Hepatic stellate cell (primary cell): ENCODE data around the gene ELFN1.

Source experiments
- DNase-seq: peaks from one replicate; pipeline ENCODE4 v3.0.0; 2011; ENCODE audit warnings: low spot score

ELFN1 gene

GRCh38 chr7:1694611-1695511 lies 24.8 kb downstream of the ELFN1 start:
- peak; percentile 1 for DNase-seq

DNA sequence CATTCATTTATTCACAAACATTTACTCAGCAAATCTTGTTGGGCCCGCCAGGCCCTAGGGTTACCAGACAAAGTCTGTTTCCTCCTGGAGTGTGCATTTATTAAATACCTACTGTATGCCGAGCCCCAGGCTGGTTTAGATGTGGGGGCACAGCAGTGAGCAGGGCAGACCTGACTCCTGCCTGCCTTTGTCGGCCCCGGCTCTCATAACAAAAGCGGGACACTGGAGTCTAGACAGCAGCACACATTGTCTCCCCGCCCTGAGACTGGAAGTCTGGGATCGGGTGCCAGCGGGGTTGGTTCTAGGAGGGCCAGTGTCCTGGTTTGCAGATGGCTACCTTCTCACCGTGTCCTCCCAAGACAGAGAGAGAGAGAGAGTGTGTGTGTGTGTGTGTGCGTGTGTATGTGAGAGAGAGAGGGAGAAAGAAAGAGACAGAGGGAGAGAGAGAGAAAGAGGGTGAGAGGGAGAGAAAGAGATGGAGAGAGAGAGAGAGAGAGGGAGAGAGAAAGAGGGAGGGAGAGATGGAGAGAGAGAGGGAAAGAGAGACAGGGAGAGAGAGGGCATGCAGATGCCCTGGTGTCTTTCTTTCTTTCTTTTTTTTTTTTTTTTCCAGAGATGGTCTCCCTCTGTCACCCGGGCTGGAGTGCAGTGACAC lies 25.9 kb downstream of the ELFN1 start:
- no peak for DNase-seq

GRCh38 chr7:1696671-1697498 lies 26.8 kb downstream of the ELFN1 start:
- DNase-seq = no peak

DNA sequence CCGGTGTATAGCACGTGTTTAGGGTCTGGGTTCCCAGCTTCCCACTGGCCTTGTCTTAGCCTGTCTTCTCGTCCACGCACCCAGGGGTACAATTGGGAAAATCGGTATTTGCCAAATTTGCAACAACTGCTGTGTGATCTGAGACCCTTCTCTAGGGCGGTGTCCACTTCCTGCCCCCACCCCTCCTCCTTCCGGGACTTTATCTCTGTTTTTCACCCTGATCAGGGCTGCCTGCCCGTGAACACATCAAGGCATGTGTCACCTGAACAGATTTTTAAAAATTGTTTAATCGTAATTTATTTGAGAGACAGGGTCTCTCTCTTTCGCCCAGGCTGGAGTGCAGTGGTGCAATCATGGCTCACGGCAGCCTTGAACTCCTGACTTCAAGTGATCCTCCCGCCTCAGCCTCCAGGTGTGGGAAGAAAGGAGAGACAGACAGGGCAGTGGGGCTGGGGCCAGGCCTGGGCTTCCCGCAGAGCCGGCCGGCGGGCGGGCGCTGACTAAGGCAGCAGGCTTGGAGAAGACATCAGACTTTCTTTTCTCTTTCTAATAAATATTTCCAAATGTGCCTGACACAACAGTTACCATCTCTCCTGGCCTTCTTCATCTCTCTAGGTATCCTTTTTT lies 27.5 kb downstream of the ELFN1 start:
- no peak for DNase-seq

DNA sequence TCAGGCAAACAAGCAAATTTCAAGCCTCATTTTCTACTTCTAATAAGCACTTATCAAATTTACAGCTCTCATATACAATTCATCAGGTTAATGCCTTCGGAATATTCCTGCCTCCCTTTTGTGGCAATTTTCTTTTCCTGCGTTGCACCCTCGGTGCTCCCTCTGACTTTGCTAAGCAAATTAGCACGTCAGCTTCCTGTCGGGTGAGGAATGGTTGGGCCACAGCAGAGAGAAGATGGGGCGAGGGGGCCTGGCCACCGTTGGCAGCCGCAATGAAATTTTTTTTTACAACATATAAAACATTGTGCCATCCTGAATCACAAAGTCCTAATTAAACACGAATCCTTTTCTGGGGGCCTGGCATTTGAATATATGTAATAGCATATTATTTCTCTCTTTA lies 28.1 kb downstream of the ELFN1 start:
- no peak for DNase-seq

- no peak for DNase-seq
Measured at GRCh38 chr7:1698951-1699350, 28.9 kb downstream of the ELFN1 start.

- DNase-seq = no peak
Measured at GRCh38 chr7:1700086-1700485, 30.0 kb downstream of the ELFN1 start.

GRCh38 chr7:1700536-1701333 lies 30.7 kb downstream of the ELFN1 start:
- DNase-seq = no peak

GRCh38 chr7:1702652-1703051 lies 32.6 kb downstream of the ELFN1 start:
- DNase-seq = no peak

GRCh38 chr7:1703441-1703840 lies 33.4 kb downstream of the ELFN1 start:
- DNase-seq = no peak

GRCh38 chr7:1703871-1704810 lies 34.1 kb downstream of the ELFN1 start:
- DNase-seq = no peak

DNA sequence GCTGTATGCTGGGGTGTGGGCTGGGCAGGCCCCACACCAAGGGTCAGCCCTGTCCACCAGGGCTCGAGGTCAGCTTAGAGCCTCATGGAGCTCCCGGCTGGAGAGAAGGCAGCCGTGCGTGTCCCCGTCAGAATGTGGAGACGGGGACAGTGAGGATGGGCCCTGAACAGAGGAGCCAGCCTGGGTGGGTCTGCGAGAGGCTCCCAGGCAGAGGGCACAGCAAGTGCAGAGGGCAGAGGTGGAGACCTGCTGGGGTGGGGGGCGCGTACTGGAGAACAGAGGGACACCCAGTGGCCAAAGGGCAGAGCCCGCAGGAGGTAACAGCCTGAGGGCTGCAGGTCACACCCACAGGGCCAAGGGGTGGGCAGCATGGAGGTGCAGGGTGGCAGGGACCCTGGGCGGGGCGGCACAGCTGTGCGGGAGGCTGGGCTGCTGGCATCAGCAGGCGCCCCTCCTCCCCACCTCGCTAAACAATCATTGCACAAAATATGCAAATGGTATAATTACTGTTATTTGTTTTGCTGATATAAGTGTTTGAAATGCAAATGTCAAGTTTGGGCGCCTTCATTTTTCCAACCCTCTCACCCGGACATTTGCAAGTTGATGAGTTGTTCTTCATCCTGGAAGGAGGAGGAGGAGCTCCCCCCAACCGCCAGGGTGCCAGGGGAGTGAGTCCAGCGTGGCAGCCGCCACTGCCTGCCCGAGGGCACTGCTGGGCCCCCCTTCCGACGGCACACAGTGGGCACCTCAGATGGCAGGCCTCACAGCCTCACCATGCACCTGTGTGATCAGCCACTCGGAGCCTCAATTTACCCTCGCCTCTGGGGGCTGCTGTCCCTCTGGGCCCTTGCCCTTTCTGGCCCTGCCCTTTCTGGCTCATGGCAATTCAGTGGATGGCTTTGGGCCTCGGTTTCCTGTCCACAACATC lies 35.0 kb downstream of the ELFN1 start:
- DNase-seq = peak; percentile 3

GRCh38 chr7:1705856-1706255 lies 35.8 kb downstream of the ELFN1 start:
- DNase-seq = no peak

DNA sequence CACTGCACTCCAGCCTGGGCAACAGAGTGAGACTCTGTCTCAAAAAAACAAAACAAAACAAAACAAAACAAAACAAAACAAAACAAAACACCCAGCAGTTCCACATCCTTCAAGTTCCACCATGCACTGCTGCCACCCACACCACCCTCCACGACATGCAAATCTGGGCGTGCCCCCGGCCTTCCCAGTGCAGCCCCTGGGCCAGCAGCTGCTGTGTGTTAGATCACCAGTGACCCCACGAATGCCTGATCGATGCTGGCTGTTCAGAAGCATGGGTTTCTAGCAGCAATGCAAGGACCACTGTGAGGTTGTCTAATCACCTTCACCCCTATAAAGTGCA lies 36.3 kb downstream of the ELFN1 start:
- no peak for DNase-seq

GRCh38 chr7:1706721-1707613 lies 36.9 kb downstream of the ELFN1 start:
- DNase-seq = no peak

GRCh38 chr7:1707756-1708595 lies 37.9 kb downstream of the ELFN1 start:
- DNase-seq = no peak

DNA sequence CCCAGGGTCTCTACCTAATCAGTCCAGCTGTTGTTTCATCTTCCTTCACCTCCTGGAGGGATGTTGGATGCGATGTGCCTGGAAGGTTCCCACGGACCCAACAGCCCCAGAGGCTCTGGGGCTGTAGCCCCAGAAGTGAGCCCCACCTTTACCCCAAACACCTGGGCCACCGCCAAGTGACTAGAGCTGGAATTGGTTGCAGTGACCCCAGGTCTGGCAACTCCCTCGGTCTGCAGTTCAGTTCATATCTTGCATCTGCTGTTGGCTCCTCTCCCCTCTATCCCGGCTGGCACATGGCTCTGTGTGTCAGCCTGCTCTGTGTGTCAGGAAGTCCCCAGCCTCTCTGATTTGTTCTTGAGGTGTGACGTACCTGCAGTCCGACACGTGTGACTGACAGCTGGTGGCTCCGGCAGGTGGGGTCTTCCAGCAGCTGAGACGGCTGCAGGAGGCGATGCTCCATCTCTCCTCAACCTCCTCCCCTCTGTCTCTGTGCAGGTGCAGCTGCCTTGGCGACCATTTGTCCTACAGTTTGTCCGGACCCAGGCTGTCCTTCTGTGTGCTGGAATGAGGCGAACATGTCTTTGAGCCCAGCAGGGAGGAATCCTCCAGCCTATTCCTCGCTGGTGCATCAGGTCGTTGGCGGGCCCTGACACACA lies 38.6 kb downstream of the ELFN1 start:
- DNase-seq = no peak
